SKM-1 treated with dmso at 0.1 percent for 144 hours (cell line): ENCODE data around the gene CKMT2.

Experiments used
- DNase-seq: peaks from one replicate; lab custom pipeline; 2025; ENCODE audit not compliant: unreplicated experiment; lab: John Stamatoyannopoulos, UW

The CKMT2 gene

DNA sequence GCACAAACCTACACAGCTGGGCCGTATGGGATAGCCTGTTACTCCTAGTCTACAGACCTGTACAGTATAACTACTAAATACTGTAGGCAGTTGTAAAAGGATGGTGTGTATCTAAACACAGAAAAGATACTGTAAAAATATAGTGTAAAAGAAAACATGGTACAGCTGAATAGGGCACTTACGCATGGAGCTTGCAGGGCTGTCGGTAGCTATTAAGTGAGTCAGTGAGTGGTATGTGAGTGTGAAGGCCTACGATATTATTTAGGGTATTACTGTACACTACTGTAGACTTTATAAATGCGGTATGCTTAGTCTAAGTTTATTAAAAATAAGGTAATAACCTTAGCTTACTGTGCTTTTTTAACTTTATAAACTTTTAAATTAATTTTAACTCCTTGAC is 69.5 kb downstream of the CKMT2 start:
- no peak for DNase-seq

DNA sequence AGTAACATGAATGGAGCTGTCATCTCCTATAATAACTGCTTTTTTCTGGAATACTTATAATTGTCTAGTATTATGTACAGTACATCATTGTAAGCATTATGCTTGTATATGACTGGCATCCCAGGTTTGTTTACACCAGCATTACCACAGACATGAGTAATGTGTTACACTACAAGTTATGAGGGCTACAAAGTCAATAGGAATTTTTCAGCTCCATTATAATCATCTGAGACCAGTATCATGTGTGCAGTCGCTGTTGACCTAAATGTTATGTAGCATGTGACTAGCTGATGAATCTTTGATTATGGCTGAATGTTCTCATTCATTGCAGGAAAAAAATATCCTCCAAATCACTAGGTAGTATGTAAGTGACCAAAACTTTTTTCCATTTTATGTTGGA is 70.4 kb downstream of the CKMT2 start:
- no peak for DNase-seq

DNA sequence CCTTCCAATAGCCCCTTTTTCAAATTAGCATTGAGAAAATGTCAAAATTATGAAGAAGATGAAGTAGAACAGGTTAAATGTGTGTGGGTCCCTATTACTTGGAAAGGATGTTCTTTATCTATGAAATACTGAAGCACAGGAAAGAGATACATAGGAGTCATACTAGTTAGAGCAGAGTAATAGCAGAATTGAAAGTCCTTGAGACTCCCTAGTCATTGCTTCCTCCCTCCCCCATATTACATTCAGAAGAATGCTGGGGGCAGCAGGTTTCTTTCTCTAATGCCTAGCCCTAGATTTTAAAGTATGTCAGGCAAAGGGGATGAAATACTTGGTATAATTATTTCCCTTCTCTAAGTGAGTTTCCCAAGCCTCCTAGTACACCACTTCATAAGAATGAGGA is 72.7 kb downstream of the CKMT2 start:
- DNase-seq = no peak

DNA sequence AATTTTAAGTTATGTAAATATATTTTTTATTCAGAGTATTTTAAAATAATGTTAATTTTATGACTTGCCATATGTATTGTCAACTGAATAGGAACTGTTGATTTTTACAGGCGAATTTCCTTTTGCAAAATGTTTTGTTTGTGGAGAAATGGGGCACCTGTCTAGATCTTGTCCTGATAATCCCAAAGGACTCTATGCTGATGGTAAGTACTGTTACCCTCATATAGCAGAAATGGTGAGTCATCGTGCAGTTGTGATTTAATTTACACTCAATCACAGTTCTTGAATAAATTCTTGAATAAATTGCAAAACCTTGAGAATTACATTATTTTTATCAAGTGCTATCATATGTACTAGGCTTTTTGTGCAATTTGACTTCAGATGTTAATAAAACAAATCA is 75.7 kb downstream of the CKMT2 start:
- DNase-seq = no peak

DNA sequence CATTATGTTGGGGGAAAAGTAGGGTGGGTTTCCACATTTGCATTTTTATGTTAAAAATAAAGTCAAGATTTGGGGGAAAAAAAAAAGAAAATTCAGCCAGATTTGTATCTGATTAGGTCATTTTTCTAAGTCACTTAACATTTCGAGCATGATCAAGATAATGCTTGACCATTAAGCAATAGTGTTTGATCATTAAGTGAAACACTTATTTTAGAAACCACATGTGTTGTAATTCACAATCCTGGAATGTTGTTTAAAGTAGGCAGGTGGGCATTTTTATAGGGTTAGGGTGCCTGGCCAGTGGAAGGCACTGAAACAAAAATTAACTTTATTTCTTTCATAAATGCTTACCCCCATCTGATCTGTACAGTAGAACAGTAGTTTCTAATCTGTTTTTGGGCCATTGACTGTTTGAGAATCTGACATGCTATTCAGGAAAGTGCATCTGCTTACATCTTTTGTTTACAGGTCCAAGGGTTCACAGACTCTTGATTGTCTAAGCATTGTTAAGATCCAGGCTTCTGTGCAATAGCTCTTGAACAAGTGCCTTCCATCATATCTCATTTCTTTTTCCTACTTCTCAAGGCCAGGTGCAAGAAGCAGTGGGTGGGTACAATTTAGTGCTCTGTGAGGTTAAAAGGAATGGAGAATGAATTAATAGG is 77.4 kb downstream of the CKMT2 start:
- DNase-seq = no peak

DNA sequence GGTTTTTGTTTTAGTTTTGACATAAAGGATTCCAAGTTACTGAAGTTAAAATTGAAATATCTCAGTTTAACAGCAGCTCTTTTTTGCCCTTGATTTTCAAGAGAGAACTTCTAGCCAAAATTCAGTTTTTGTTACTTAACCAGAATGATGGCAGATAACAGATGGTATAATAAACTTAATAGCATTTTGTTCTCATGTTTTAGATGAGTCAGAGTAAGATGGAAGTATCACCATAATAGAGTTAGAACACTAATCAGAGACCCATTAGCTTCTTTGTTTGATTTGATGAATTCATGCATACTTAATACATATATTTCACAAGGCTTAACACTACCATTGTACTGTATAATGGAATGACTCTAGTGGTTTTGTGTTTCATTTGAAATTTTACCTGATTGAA is 80.2 kb downstream of the CKMT2 start:
- DNase-seq = no peak

DNA sequence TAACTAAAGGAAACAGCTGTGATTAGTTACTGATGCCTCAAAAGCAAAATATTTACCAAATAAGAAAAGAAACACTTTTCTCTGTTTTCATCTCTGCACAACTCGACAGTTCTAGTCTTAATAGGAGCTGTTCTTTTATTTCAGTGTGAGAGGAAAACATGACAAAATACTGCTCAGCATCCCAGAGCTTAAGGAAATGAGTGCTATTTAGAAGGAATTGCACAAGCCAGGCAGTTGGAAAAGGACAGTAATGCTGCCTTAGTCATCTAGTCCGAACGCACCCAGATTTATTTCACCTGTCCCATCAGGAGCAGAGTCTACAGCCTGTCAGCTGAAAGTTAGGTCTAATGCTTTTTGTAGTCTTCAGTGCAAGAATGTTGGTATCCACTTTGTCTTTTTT is 80.6 kb downstream of the CKMT2 start:
- DNase-seq = no peak

DNA sequence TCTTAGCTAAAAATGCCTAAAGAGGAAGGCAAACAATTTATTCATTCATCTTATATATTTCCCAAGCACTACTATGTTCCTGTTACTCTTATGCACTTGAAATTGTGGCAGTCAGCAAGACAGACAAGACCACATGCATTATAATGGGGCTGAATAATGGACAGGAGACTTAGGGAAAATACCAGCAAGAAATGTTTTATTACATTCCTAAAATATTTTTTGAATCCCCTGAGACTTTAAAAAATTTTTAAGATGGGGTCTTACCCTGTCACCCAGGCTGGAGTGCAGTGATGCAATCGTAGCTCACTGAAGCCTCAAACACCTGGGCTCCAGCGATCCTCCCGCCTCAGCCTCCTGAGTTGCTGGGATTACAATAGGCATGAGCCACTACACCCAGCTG is 81.5 kb downstream of the CKMT2 start:
- no peak for DNase-seq

DNA sequence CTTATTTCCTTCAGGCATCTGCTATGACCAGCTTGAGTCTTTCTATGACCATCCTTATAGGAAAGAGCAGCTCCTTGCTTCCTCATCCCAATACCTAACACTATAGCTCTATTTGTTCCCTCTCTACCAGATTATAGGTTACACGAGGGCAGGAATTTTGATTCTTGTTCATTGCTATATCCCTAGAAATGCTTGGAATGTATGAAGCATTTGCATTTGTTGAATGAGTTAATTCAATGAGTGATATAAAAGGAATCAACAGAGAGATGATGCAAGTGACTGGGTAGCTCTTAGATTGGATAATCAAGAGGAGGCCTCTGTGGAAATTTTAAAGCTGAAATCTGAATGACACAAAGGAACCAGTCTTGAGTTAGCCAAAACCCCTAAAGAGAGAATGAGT is 82.2 kb downstream of the CKMT2 start:
- no peak for DNase-seq

DNA sequence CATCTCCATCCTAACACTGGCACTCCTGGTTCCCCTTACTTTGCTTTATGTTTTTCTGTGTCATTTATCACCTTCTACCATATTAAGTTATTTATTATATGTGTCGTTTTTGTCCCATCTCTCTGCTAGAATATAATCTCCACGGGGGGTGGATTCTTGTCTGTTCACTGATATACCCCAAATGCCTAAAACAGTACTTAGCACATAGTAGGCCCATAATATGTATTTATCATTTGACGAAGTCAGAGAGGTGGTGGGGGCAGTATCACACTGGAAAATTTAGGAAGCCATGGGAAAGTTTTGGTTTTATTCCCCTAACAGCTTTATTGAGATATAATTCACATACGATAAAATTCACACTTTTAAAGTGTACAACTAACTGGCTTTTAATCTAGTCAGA is 82.7 kb downstream of the CKMT2 start:
- no peak for DNase-seq
